MCF 10A (cell line): ENCODE measurements around the gene LCP2. TPM values are rescaled to one million over a fixed set of nuclear protein-coding genes. Genes with fewer than 3 reads are reported as not detected.

ENCODE experiments used
- BruUV-seq: library from RNA; stranded (reverse); fragments of 400-500 nt; replicated peaks from 2 replicates; lab custom pipeline; 2021; lab: Mats Ljungman, UMichigan
- CTCF ChIA-PET: fragments of 300-600 bp; sonication (Branson Sonifier 250); formaldehyde crosslinking; extraction: SDS; loops from one replicate; lab custom pipeline; 2021; ENCODE audit warnings: antibody characterized with exemption, inconsistent platforms; lab: Yijun Ruan, JAX
- POLR2A ChIA-PET: fragments of 300-600, 350-650 bp; sonication (Branson Sonifier 250); formaldehyde crosslinking; extraction: SDS; loops from one replicate; lab custom pipeline; 2020; ENCODE audit warnings: antibody characterized with exemption, inconsistent platforms; lab: Yijun Ruan, JAX
- DNase-seq: peaks from one replicate; pipeline ENCODE4 v3.0.0-alpha.2; 2018; ENCODE audit not compliant: unreplicated experiment
- H3K27ac Mint-ChIP-seq: one replicate; pipeline ENCODE4 v1.8.0; 2022; ENCODE audit warnings: mild to moderate bottlenecking, low read depth, mixed read lengths; ENCODE audit not compliant: unreplicated experiment
- H3K27me3 Mint-ChIP-seq: one replicate; pipeline ENCODE4 v1.8.0; 2022; ENCODE audit warnings: mixed read lengths; ENCODE audit not compliant: insufficient read depth, unreplicated experiment
- H3K36me3 Mint-ChIP-seq: one replicate; pipeline ENCODE4 v1.8.0; 2022; ENCODE audit warnings: mild to moderate bottlenecking, moderate library complexity, mixed read lengths; ENCODE audit not compliant: insufficient read depth, unreplicated experiment
- H3K4me1 Mint-ChIP-seq: one replicate; pipeline ENCODE4 v1.8.0; 2022; ENCODE audit warnings: mixed read lengths; ENCODE audit not compliant: insufficient read depth, unreplicated experiment
- H3K4me3 Mint-ChIP-seq: one replicate; pipeline ENCODE4 v1.8.0; 2022; ENCODE audit warnings: mild to moderate bottlenecking, moderate library complexity, mixed read lengths; ENCODE audit not compliant: unreplicated experiment
- H3K9me3 Mint-ChIP-seq: one replicate; pipeline ENCODE4 v1.8.0; 2022; ENCODE audit warnings: mixed read lengths; ENCODE audit not compliant: unreplicated experiment
- intact Hi-C: fragments of 100-400 bp; cut with micrococcal nuclease; formaldehyde crosslinking; loops from 2 replicates; pipeline ENCODE4 v1.14.1; 2022
- total RNA-seq: library from RNA; stranded (reverse); gene quantifications from 2 replicates; pipeline ENCODE4 v1.2.3, GENCODE V29; 2022
- TF ChIP-seq, protein P1 (sequence below): fragments of 200-600 bp; IDR thresholded peaks from one replicate; pipeline ENCODE4 v1.8.0; 2022; ENCODE audit warnings: antibody characterized with exemption, mild to moderate bottlenecking; ENCODE audit not compliant: unreplicated experiment

Gene LCP2
- total RNA-seq, 1 experiment from 2014 or later: not detected

DNA sequence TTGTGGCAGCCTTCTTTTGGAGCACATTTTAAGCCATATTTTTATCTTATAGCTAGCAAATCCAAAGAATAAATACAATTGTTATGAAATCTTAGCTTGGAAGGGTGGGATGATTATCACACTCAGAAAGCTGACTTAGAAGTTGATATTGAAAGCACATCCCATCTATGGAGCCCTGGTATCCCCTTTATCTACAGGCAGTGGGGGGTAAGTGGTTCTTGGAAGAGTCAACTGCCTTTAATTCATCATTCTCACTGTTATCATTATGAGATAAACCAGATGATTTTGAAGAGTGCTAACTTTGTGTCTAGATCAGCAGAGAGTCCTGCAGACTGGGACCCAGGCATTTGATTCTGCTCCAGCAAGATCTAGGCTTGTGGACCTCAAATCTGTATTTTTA is 3.0 kb downstream of the LCP2 start:
- H3K27ac Mint-ChIP-seq: no peak overlapping the region
- BruUV-seq: no TSS peak
- intact Hi-C loops: no loop called here
- no peak overlapping the region for H3K4me3 Mint-ChIP-seq
- no peaks in the 10 kb centered on the region for H3K36me3 Mint-ChIP-seq
- ChIA-PET CTCF (interaction anchor here (1.1 to 1.6 kb wide), 2 partner anchors 16 to 27 kb away, joined by 4 to 7 read pairs; no protein-coding TSS in a partner anchor), POLR2A (no interaction called here)
- H3K27me3 Mint-ChIP-seq: peaks cover 38% of the 10 kb centered on the region
- H3K9me3 Mint-ChIP-seq: no peaks in the 10 kb centered on the region
- TF ChIP-seq, protein P1, sequence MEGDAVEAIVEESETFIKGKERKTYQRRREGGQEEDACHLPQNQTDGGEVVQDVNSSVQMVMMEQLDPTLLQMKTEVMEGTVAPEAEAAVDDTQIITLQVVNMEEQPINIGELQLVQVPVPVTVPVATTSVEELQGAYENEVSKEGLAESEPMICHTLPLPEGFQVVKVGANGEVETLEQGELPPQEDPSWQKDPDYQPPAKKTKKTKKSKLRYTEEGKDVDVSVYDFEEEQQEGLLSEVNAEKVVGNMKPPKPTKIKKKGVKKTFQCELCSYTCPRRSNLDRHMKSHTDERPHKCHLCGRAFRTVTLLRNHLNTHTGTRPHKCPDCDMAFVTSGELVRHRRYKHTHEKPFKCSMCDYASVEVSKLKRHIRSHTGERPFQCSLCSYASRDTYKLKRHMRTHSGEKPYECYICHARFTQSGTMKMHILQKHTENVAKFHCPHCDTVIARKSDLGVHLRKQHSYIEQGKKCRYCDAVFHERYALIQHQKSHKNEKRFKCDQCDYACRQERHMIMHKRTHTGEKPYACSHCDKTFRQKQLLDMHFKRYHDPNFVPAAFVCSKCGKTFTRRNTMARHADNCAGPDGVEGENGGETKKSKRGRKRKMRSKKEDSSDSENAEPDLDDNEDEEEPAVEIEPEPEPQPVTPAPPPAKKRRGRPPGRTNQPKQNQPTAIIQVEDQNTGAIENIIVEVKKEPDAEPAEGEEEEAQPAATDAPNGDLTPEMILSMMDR: no peak
- no peaks in the 10 kb centered on the region for H3K4me1 Mint-ChIP-seq
- no peak for DNase-seq

GRCh38 chr5:170294057-170294456 is 3.5 kb downstream of the LCP2 start:
- H3K4me3 Mint-ChIP-seq: no peak overlapping the region
- DNase-seq: no peak
- TF ChIP-seq, protein P1: no peak
- no peaks in the 10 kb centered on the region for H3K9me3 Mint-ChIP-seq
- no TSS peak for BruUV-seq
- no peaks in the 10 kb centered on the region for H3K4me1 Mint-ChIP-seq
- CTCF ChIA-PET: interaction anchor here (1.6 to 8.7 kb wide), 2 partner anchors 26 kb away, joined by 7 to 40 read pairs; no protein-coding TSS in a partner anchor
- H3K27ac Mint-ChIP-seq: no peak overlapping the region
- peaks cover 43% of the 10 kb centered on the region for H3K27me3 Mint-ChIP-seq
- intact Hi-C loops: no loop called here
- H3K36me3 Mint-ChIP-seq: no peaks in the 10 kb centered on the region
- POLR2A ChIA-PET: interaction anchor here (0.5 kb wide), 1 partner anchor 23 kb away, joined by 4 read pairs; no protein-coding TSS in a partner anchor

DNA sequence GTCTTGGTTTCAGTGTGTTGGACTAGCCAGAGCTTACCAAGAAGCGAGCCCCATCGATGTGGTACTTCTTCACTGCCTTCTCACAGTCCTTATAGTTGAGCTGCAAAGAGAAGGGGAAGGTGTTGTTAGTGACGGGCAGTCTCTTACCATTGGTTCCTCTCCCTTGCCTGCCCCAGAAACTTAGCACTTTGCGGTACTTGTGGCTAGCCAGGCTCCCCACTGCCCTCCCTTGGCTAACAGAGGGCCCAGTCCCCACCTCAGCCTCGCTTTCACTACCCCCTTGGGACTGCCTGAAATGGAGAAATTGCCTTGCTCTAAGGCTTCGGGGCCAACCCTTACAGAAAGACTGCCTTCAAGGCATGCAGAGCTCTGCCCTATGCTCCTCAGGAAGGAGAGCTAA is 4.3 kb downstream of the LCP2 start:
- Mint-ChIP-seq H3K4me3 (no peak overlapping the region), H3K9me3 (no peaks in the 10 kb centered on the region), H3K36me3 (no peaks in the 10 kb centered on the region), H3K27ac (no peak overlapping the region), H3K4me1 (no peaks in the 10 kb centered on the region), H3K27me3 (peaks cover 47% of the 10 kb centered on the region)
- intact Hi-C loops: no loop called here
- ChIA-PET POLR2A (interaction anchor here (0.5 to 0.7 kb wide), 2 partner anchors 15 to 24 kb away, joined by 3 to 4 read pairs; no protein-coding TSS in a partner anchor), CTCF (interaction anchor here (0.7 to 8.7 kb wide), 6 partner anchors 11 to 340 kb away, joined by 3 to 40 read pairs (median 4); no protein-coding TSS in a partner anchor)
- DNase-seq: no peak
- TF ChIP-seq, protein P1: no peak
- no TSS peak for BruUV-seq

GRCh38 chr5:170292179-170293104 is 5.1 kb downstream of the LCP2 start:
- BruUV-seq: no TSS peak
- CTCF ChIA-PET: interaction anchor here (1.0 to 8.7 kb wide), 7 partner anchors 10 to 341 kb away, joined by 3 to 40 read pairs (median 5); no protein-coding TSS in a partner anchor
- H3K27me3 Mint-ChIP-seq: peaks cover 54% of the 10 kb centered on the region
- POLR2A ChIA-PET: interaction anchor here (0.7 to 1.3 kb wide), 4 partner anchors 7 to 172 kb away, joined by 3 read pairs; no protein-coding TSS in a partner anchor
- no peaks in the 10 kb centered on the region for H3K36me3 Mint-ChIP-seq
- no peak for DNase-seq
- intact Hi-C loops: no loop called here
- no peak overlapping the region for H3K4me3 Mint-ChIP-seq
- H3K27ac Mint-ChIP-seq: no peak overlapping the region
- TF ChIP-seq, protein P1: no peak
- no peaks in the 10 kb centered on the region for H3K9me3 Mint-ChIP-seq
- H3K4me1 Mint-ChIP-seq: no peaks in the 10 kb centered on the region
